Erythroblast (primary cell): Measurements from ENCODE around the gene ARL4A.

Experiments used
- GATA1 ChIP-seq: IDR thresholded peaks from 2 replicates; pipeline ENCODE4 v1.6.1; 2011; ENCODE audit warnings: low read depth, mild to moderate bottlenecking, control low read depth, low read length, moderate library complexity
- POLR2A ChIP-seq: IDR thresholded peaks from 2 replicates; pipeline ENCODE4 v1.6.1; 2011; ENCODE audit warnings: mild to moderate bottlenecking, low read length

GRCh38 chr7:12637819-12638592 lies 49.4 kb upstream of the ARL4A start:
- TF ChIP-seq POLR2A (no peak), GATA1 (no peak)
